GM23338 (cell line): Measurements from ENCODE around the gene MAP2K1. TPM values are rescaled to one million over a fixed set of nuclear protein-coding genes. Genes with fewer than 3 reads are reported as not detected.

ENCODE experiments used
- ATAC-seq: fragments of 200-7000 bp; cut with Tn5 transposase; 3 replicates; pipeline ENCODE4 v1.9.1; 2020
- DNase-seq: peaks from one replicate; pipeline ENCODE4 v3.0.0-alpha.2; 2015; ENCODE audit warnings: low spot score
- H2AFZ ChIP-seq: fragments of 200-600 bp; sonication (generic); 2 replicates; pipeline ENCODE4 v1.8.0; 2016; ENCODE audit warnings: antibody characterized with exemption, mild to moderate bottlenecking, moderate library complexity
- H3F3A ChIP-seq: fragments of 200-600 bp; sonication (generic); replicated peaks from 2 replicates; pipeline ENCODE4 v1.8.0; 2017; ENCODE audit warnings: antibody characterized with exemption, mixed run types, low read depth
- H3K27ac ChIP-seq: fragments of 200-600 bp; sonication (generic); 2 replicates; pipeline ENCODE4 v1.6.1; 2016; ENCODE audit warnings: low read depth
- H3K27me3 ChIP-seq: fragments of 200-600 bp; sonication (generic); 2 replicates; pipeline ENCODE4 v1.8.0; 2016; ENCODE audit warnings: mild to moderate bottlenecking, mixed run types, moderate library complexity; ENCODE audit not compliant: insufficient read depth
- H3K36me3 ChIP-seq: fragments of 200-600 bp; sonication (generic); 2 replicates; pipeline ENCODE4 v1.8.0; 2016; ENCODE audit warnings: mild to moderate bottlenecking; ENCODE audit not compliant: insufficient read depth
- H3K4me1 ChIP-seq: fragments of 200-600 bp; sonication (generic); 2 replicates; pipeline ENCODE4 v1.8.0; 2016; ENCODE audit warnings: mild to moderate bottlenecking, moderate library complexity; ENCODE audit not compliant: insufficient read depth
- H3K4me2 ChIP-seq: fragments of 200-600 bp; sonication (generic); 2 replicates; pipeline ENCODE4 v1.7.1; 2017; ENCODE audit warnings: mixed run types
- H3K4me3 ChIP-seq: fragments of 200-600 bp; sonication (generic); 2 replicates; pipeline ENCODE4 v1.6.1; 2016; ENCODE audit warnings: mixed run types
- H3K79me2 ChIP-seq: fragments of 200-600 bp; sonication (generic); replicated peaks from 2 replicates; pipeline ENCODE4 v1.8.0; 2017; ENCODE audit warnings: mild to moderate bottlenecking; ENCODE audit not compliant: insufficient read depth
- H3K9me2 ChIP-seq: fragments of 200-600 bp; sonication (generic); 2 replicates; pipeline ENCODE4 v1.8.0; 2017; ENCODE audit not compliant: insufficient read depth
- H4K20me1 ChIP-seq: fragments of 200-600 bp; sonication (generic); replicated peaks from 2 replicates; pipeline ENCODE4 v1.8.0; 2017; ENCODE audit warnings: mild to moderate bottlenecking; ENCODE audit not compliant: insufficient read depth
- H3K27ac Mint-ChIP-seq: 2 replicates; pipeline ENCODE4 v1.8.0; 2020; ENCODE audit warnings: inconsistent platforms, mild to moderate bottlenecking, moderate library complexity, mixed read lengths
- H3K27me3 Mint-ChIP-seq: 3 replicates; pipeline ENCODE4 v1.8.0; 2022; ENCODE audit warnings: low read depth, mild to moderate bottlenecking, moderate library complexity, mixed read lengths, inconsistent platforms; ENCODE audit not compliant: insufficient read depth, poor library complexity
- H3K36me3 Mint-ChIP-seq: 3 replicates; pipeline ENCODE4 v1.8.0; 2021; ENCODE audit warnings: low read depth, mild to moderate bottlenecking, inconsistent platforms, moderate library complexity, mixed read lengths
- H3K4me1 Mint-ChIP-seq: 3 replicates; pipeline ENCODE4 v1.8.0; 2020; ENCODE audit warnings: mild to moderate bottlenecking, inconsistent platforms, mixed read lengths
- H3K4me3 Mint-ChIP-seq: 3 replicates; pipeline ENCODE4 v1.8.0; 2021; ENCODE audit warnings: moderate library complexity, mild to moderate bottlenecking, inconsistent platforms, mixed read lengths
- H3K9me3 Mint-ChIP-seq: 3 replicates; pipeline ENCODE4 v1.8.0; 2020; ENCODE audit warnings: moderate library complexity, mild to moderate bottlenecking, inconsistent platforms, mixed read lengths
- EZH2 ChIP-seq: fragments of 200-600 bp; sonication (generic); IDR thresholded peaks from one replicate; pipeline ENCODE4 v1.8.0; 2017; ENCODE audit warnings: antibody characterized with exemption, mild to moderate bottlenecking, low read depth; ENCODE audit not compliant: unreplicated experiment
- EZH2phosphoT487 ChIP-seq: fragments of 200-600 bp; sonication (generic); IDR thresholded peaks from one replicate; pipeline ENCODE4 v1.8.1; 2018; ENCODE audit warnings: antibody characterized with exemption; ENCODE audit not compliant: unreplicated experiment
- JUNB ChIP-seq: IDR thresholded peaks from one replicate; pipeline ENCODE4 v1.6.1; 2016; ENCODE audit warnings: antibody characterized with exemption; ENCODE audit not compliant: unreplicated experiment
- NANOG ChIP-seq: IDR thresholded peaks from 2 replicates; pipeline ENCODE4 v1.6.1; 2016; ENCODE audit warnings: antibody characterized with exemption, borderline replicate concordance
- STAT1 ChIP-seq: IDR thresholded peaks from one replicate; pipeline ENCODE4 v1.6.1; 2016; ENCODE audit warnings: antibody characterized with exemption; ENCODE audit not compliant: unreplicated experiment
- ZNF114 ChIP-seq: fragments of 250-450 bp; sonication (Bioruptor Pico); IDR thresholded peaks from 2 replicates; pipeline ENCODE4 v1.5.0; 2020; ENCODE audit warnings: mild to moderate bottlenecking, moderate library complexity
- ZNF331 ChIP-seq: fragments of 250-450 bp; sonication (Bioruptor Pico); IDR thresholded peaks from 2 replicates; pipeline ENCODE4 v1.5.0; 2020; ENCODE audit warnings: low read depth, mild to moderate bottlenecking, moderate library complexity
- polyA plus RNA-seq: library from polyadenylated mRNA; unstranded; fragments of >200 nt; fragmentation: Nextera tagmentation; extraction: Ambion mirVana; gene quantifications from 2 replicates; pipeline ENCODE4 v1.2.1, GENCODE V29; 2016
- total RNA-seq: library from RNA; depleted of rRNA; stranded (reverse); fragments of >200 nt; shearing (Covaris generic); gene quantifications from 2 replicates; pipeline ENCODE4 v1.2.3, GENCODE V29; 2014
- TF ChIP-seq, protein P1 (sequence below): fragments of 250-450 bp; sonication (Bioruptor Pico); IDR thresholded peaks from 2 replicates; pipeline ENCODE4 v1.5.0; 2020; ENCODE audit warnings: mild to moderate bottlenecking, moderate library complexity
- TF ChIP-seq, protein P2 (sequence below): IDR thresholded peaks from 2 replicates; pipeline ENCODE4 v1.6.1; 2016; ENCODE audit warnings: antibody characterized with exemption
- TF ChIP-seq, protein P3 (sequence below): IDR thresholded peaks from one replicate; pipeline ENCODE4 v1.6.1; 2018; ENCODE audit warnings: antibody characterized with exemption; ENCODE audit not compliant: unreplicated experiment
- TF ChIP-seq, protein P4 (sequence below), 2 experiments: fragments of 200-600 bp in 1 of 2; sonication (generic) in 1 of 2; conservative IDR thresholded peaks; 2 replicates each; pipeline versions ENCODE4 v1.5.1 to v1.6.1; 2016 to 2017; ENCODE audit warnings: antibody characterized with exemption in 2 of 2, low read depth in 2 of 2, mild to moderate bottlenecking in 2 of 2, moderate library complexity in 1 of 2

The MAP2K1 gene
- total and polyA plus RNA-seq, 2 experiments from 2014 or later = 42.0 to 68.5 TPM

DNA sequence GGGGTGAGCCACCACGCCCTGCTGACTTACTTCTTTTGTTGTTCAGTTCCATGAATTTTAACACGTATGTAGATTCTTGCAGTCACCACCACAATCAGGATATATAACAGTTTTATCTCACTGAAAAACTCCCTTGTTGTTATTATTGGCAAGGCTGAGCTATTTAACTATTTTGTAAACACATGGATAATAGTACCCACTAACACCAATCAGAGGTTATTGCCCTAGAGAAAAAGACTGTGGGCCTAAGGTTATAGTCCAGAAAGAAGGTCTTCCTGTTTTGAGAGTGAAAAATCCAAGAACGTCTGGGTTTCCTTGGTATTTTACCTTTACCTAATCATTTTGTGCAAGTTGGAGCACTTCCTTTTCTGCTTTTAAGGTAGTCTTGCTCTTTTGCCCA lies 127.9 kb downstream of the MAP2K1 start:
- H2AFZ ChIP-seq = no peak overlapping the region
- H3K27ac Mint-ChIP-seq = peak overlapping the region; percentile 6; the same call in 1 of the 2 replicates
- no peaks in the 10 kb centered on the region for H3K9me3 Mint-ChIP-seq
- H3K36me3 Mint-ChIP-seq = peaks cover 49% of the 10 kb centered on the region
- H3K79me2 ChIP-seq = no peaks in the 10 kb centered on the region
- ATAC-seq (no peak), DNase-seq (no peak)
- no peak overlapping the region for H3K27ac ChIP-seq
- peaks cover 5% of the 10 kb centered on the region; the same call in 1 of the 2 replicates for H4K20me1 ChIP-seq
- H3K36me3 ChIP-seq = peaks cover 22% of the 10 kb centered on the region
- H3K9me2 ChIP-seq = no peaks in the 10 kb centered on the region
- no peaks in the 10 kb centered on the region for H3F3A ChIP-seq
- H3K4me1 Mint-ChIP-seq = peaks cover 8% of the 10 kb centered on the region; the same call in 2 of the 3 replicates
- no peaks in the 10 kb centered on the region for H3K27me3 ChIP-seq
- no peaks in the 10 kb centered on the region for H3K4me1 ChIP-seq
- H3K4me2 ChIP-seq = no peak overlapping the region
- H3K27me3 Mint-ChIP-seq = no peaks in the 10 kb centered on the region
- no peak overlapping the region for H3K4me3 ChIP-seq
- H3K4me3 Mint-ChIP-seq = no peak overlapping the region
- no peak for TF ChIP-seq EZH2phosphoT487
- TF ChIP-seq, protein P1, sequence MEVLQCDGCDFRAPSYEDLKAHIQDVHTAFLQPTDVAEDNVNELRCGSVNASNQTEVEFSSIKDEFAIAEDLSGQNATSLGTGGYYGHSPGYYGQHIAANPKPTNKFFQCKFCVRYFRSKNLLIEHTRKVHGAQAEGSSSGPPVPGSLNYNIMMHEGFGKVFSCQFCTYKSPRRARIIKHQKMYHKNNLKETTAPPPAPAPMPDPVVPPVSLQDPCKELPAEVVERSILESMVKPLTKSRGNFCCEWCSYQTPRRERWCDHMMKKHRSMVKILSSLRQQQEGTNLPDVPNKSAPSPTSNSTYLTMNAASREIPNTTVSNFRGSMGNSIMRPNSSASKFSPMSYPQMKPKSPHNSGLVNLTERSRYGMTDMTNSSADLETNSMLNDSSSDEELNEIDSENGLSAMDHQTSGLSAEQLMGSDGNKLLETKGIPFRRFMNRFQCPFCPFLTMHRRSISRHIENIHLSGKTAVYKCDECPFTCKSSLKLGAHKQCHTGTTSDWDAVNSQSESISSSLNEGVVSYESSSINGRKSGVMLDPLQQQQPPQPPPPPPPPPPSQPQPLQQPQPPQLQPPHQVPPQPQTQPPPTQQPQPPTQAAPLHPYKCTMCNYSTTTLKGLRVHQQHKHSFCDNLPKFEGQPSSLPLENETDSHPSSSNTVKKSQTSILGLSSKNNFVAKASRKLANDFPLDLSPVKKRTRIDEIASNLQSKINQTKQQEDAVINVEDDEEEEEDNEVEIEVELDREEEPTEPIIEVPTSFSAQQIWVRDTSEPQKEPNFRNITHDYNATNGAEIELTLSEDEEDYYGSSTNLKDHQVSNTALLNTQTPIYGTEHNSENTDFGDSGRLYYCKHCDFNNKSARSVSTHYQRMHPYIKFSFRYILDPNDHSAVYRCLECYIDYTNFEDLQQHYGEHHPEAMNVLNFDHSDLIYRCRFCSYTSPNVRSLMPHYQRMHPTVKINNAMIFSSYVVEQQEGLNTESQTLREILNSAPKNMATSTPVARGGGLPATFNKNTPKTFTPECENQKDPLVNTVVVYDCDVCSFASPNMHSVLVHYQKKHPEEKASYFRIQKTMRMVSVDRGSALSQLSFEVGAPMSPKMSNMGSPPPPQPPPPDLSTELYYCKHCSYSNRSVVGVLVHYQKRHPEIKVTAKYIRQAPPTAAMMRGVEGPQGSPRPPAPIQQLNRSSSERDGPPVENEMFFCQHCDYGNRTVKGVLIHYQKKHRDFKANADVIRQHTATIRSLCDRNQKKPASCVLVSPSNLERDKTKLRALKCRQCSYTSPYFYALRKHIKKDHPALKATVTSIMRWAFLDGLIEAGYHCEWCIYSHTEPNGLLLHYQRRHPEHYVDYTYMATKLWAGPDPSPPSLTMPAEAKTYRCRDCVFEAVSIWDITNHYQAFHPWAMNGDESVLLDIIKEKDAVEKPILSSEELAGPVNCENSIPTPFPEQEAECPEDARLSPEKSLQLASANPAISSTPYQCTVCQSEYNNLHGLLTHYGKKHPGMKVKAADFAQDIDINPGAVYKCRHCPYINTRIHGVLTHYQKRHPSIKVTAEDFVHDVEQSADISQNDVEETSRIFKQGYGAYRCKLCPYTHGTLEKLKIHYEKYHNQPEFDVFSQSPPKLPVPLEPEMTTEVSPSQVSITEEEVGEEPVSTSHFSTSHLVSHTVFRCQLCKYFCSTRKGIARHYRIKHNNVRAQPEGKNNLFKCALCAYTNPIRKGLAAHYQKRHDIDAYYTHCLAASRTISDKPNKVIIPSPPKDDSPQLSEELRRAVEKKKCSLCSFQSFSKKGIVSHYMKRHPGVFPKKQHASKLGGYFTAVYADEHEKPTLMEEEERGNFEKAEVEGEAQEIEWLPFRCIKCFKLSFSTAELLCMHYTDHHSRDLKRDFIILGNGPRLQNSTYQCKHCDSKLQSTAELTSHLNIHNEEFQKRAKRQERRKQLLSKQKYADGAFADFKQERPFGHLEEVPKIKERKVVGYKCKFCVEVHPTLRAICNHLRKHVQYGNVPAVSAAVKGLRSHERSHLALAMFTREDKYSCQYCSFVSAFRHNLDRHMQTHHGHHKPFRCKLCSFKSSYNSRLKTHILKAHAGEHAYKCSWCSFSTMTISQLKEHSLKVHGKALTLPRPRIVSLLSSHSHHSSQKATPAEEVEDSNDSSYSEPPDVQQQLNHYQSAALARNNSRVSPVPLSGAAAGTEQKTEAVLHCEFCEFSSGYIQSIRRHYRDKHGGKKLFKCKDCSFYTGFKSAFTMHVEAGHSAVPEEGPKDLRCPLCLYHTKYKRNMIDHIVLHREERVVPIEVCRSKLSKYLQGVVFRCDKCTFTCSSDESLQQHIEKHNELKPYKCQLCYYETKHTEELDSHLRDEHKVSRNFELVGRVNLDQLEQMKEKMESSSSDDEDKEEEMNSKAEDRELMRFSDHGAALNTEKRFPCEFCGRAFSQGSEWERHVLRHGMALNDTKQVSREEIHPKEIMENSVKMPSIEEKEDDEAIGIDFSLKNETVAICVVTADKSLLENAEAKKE (CRISPR knock-in tag) = no peak
- no peak for TF ChIP-seq EZH2
- TF ChIP-seq, protein P2, sequence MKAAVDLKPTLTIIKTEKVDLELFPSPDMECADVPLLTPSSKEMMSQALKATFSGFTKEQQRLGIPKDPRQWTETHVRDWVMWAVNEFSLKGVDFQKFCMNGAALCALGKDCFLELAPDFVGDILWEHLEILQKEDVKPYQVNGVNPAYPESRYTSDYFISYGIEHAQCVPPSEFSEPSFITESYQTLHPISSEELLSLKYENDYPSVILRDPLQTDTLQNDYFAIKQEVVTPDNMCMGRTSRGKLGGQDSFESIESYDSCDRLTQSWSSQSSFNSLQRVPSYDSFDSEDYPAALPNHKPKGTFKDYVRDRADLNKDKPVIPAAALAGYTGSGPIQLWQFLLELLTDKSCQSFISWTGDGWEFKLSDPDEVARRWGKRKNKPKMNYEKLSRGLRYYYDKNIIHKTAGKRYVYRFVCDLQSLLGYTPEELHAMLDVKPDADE = no peak
- no peak for TF ChIP-seq ZNF331 (CRISPR knock-in tag)
- no peak for TF ChIP-seq STAT1
- no peak for TF ChIP-seq ZNF114
- no peak for TF ChIP-seq JUNB
- no peak for TF ChIP-seq NANOG
- TF ChIP-seq, protein P3, sequence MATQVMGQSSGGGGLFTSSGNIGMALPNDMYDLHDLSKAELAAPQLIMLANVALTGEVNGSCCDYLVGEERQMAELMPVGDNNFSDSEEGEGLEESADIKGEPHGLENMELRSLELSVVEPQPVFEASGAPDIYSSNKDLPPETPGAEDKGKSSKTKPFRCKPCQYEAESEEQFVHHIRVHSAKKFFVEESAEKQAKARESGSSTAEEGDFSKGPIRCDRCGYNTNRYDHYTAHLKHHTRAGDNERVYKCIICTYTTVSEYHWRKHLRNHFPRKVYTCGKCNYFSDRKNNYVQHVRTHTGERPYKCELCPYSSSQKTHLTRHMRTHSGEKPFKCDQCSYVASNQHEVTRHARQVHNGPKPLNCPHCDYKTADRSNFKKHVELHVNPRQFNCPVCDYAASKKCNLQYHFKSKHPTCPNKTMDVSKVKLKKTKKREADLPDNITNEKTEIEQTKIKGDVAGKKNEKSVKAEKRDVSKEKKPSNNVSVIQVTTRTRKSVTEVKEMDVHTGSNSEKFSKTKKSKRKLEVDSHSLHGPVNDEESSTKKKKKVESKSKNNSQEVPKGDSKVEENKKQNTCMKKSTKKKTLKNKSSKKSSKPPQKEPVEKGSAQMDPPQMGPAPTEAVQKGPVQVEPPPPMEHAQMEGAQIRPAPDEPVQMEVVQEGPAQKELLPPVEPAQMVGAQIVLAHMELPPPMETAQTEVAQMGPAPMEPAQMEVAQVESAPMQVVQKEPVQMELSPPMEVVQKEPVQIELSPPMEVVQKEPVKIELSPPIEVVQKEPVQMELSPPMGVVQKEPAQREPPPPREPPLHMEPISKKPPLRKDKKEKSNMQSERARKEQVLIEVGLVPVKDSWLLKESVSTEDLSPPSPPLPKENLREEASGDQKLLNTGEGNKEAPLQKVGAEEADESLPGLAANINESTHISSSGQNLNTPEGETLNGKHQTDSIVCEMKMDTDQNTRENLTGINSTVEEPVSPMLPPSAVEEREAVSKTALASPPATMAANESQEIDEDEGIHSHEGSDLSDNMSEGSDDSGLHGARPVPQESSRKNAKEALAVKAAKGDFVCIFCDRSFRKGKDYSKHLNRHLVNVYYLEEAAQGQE = no peak
- TF ChIP-seq, protein P4, sequence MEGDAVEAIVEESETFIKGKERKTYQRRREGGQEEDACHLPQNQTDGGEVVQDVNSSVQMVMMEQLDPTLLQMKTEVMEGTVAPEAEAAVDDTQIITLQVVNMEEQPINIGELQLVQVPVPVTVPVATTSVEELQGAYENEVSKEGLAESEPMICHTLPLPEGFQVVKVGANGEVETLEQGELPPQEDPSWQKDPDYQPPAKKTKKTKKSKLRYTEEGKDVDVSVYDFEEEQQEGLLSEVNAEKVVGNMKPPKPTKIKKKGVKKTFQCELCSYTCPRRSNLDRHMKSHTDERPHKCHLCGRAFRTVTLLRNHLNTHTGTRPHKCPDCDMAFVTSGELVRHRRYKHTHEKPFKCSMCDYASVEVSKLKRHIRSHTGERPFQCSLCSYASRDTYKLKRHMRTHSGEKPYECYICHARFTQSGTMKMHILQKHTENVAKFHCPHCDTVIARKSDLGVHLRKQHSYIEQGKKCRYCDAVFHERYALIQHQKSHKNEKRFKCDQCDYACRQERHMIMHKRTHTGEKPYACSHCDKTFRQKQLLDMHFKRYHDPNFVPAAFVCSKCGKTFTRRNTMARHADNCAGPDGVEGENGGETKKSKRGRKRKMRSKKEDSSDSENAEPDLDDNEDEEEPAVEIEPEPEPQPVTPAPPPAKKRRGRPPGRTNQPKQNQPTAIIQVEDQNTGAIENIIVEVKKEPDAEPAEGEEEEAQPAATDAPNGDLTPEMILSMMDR (conservative IDR thresholded peaks at IDR 0.05; ENCODE audit: low read depth in 2 of 2) = no peak
